HepG2 (cell line): ENCODE results near the gene DENND4C. TPM values are rescaled to one million over a fixed set of nuclear protein-coding genes. Genes with fewer than 3 reads are reported as not detected.

Experiments used
- KAT8 ChIP-seq: IDR thresholded peaks from 2 replicates; pipeline ENCODE4 v1.6.1; 2016; ENCODE audit warnings: missing genetic modification reagents, missing compliant biosample characterization
- KMT2B ChIP-seq: IDR thresholded peaks from 2 replicates; pipeline ENCODE4 v1.6.1; 2016; ENCODE audit warnings: missing genetic modification reagents, missing compliant biosample characterization
- RFX3 ChIP-seq: IDR thresholded peaks from 2 replicates; pipeline ENCODE4 v1.6.1; 2016; ENCODE audit warnings: missing biosample characterization, missing genetic modification reagents
- SIN3A ChIP-seq: IDR thresholded peaks from 2 replicates; pipeline ENCODE4 v1.6.1; 2011; ENCODE audit warnings: low read depth, mild to moderate bottlenecking, control low read depth, low read length, borderline replicate concordance
- SNRNP70 ChIP-seq: fragments of 200-400 bp; formaldehyde crosslinking; IDR thresholded peaks from 2 replicates; pipeline ENCODE4 v1.6.1; 2017; ENCODE audit warnings: mild to moderate bottlenecking, low read depth, low read length, moderate library complexity
- TRIM24 ChIP-seq: sonication (generic); formaldehyde crosslinking; IDR thresholded peaks from 2 replicates; pipeline ENCODE4 v1.8.0; 2022; ENCODE audit warnings: mild to moderate bottlenecking, missing genetic modification reagents
- ZFP36L2 ChIP-seq: sonication (generic); formaldehyde crosslinking; IDR thresholded peaks from 2 replicates; pipeline ENCODE4 v1.4.0; 2020; ENCODE audit warnings: missing genetic modification reagents
- ZNF225 ChIP-seq: sonication (generic); formaldehyde crosslinking; IDR thresholded peaks from 2 replicates; pipeline ENCODE4 v1.4.0; 2020; ENCODE audit warnings: mild to moderate bottlenecking, missing genetic modification reagents
- ZNF552 ChIP-seq: sonication (generic); formaldehyde crosslinking; IDR thresholded peaks from 2 replicates; pipeline ENCODE4 v1.9.0; 2022; ENCODE audit warnings: missing genetic modification reagents, mild to moderate bottlenecking, borderline replicate concordance
- ZNF619 ChIP-seq: sonication (generic); formaldehyde crosslinking; IDR thresholded peaks from 2 replicates; pipeline ENCODE4 v1.4.0; 2020; ENCODE audit warnings: mild to moderate bottlenecking, missing genetic modification reagents
- ZNF672 ChIP-seq: sonication (generic); formaldehyde crosslinking; IDR thresholded peaks from 2 replicates; pipeline ENCODE4 v1.8.1; 2022; ENCODE audit warnings: missing genetic modification reagents
- ZNF713 ChIP-seq: sonication (generic); formaldehyde crosslinking; IDR thresholded peaks from 2 replicates; pipeline ENCODE4 v1.4.0; 2020; ENCODE audit warnings: mild to moderate bottlenecking, missing genetic modification reagents
- ZSCAN29 ChIP-seq: sonication (generic); formaldehyde crosslinking; conservative IDR thresholded peaks from 2 replicates; pipeline ENCODE4 v1.4.0; 2020; ENCODE audit warnings: mild to moderate bottlenecking, missing genetic modification reagents
- polyA plus RNA-seq, 8 experiments: library from polyadenylated mRNA; depleted of rRNA in 3 of 8; stranded (reverse) in 7 of 8; unstranded in 1 of 8; fragments of >200 nt; fragmentation: Illumina TruSeq in 4 of 8; extraction: Trizol in 4 of 8; gene quantifications; 2 replicates each; pipeline versions ENCODE4 v1.2.1 to v1.2.3, GENCODE V29; 2011 to 2016; ENCODE audit warnings: low read depth in 4 of 8, missing spikeins in 1 of 8, mixed read lengths in 1 of 8; ENCODE audit not compliant: insufficient read depth in 1 of 8
- total RNA-seq, 5 experiments: library from RNA; depleted of rRNA; stranded (reverse); fragments of >200 nt; fragmentation: Illumina TruSeq; extraction: Trizol; gene quantifications; 2 replicates each; pipeline ENCODE4 v1.2.3, GENCODE V29; 2016; ENCODE audit warnings: low read depth in 1 of 5
- TF ChIP-seq, protein P1 (sequence below): sonication (generic); formaldehyde crosslinking; IDR thresholded peaks from 2 replicates; pipeline ENCODE4 v1.5.0; 2020; ENCODE audit warnings: mild to moderate bottlenecking, missing genetic modification reagents
- TF ChIP-seq, protein P2 (sequence below): sonication (generic); formaldehyde crosslinking; IDR thresholded peaks from 2 replicates; pipeline ENCODE4 v1.4.0; 2020; ENCODE audit warnings: low read depth, missing genetic modification reagents
- TF ChIP-seq, protein P3 (sequence below): sonication (generic); formaldehyde crosslinking; conservative IDR thresholded peaks from 2 replicates; pipeline ENCODE4 v1.8.0; 2022; ENCODE audit warnings: low read depth, missing genetic modification reagents
- TF ChIP-seq, protein P4 (sequence below): conservative IDR thresholded peaks from 2 replicates; pipeline ENCODE4 v1.6.1; 2018; ENCODE audit warnings: missing genetic modification reagents
- TF ChIP-seq, protein P5 (sequence below): IDR thresholded peaks from 2 replicates; pipeline ENCODE4 v1.6.1; 2016; ENCODE audit warnings: low read depth
- TF ChIP-seq, protein P6 (sequence below): IDR thresholded peaks from 2 replicates; pipeline ENCODE4 v1.6.1; 2016; ENCODE audit warnings: low read depth, borderline replicate concordance

DENND4C gene
- total and polyA plus RNA-seq, 2 of the 13 experiments (the other 11 are each of a cell fraction or from before 2014, with no cell fraction given), result 19.1 to 27.2 TPM

DNA sequence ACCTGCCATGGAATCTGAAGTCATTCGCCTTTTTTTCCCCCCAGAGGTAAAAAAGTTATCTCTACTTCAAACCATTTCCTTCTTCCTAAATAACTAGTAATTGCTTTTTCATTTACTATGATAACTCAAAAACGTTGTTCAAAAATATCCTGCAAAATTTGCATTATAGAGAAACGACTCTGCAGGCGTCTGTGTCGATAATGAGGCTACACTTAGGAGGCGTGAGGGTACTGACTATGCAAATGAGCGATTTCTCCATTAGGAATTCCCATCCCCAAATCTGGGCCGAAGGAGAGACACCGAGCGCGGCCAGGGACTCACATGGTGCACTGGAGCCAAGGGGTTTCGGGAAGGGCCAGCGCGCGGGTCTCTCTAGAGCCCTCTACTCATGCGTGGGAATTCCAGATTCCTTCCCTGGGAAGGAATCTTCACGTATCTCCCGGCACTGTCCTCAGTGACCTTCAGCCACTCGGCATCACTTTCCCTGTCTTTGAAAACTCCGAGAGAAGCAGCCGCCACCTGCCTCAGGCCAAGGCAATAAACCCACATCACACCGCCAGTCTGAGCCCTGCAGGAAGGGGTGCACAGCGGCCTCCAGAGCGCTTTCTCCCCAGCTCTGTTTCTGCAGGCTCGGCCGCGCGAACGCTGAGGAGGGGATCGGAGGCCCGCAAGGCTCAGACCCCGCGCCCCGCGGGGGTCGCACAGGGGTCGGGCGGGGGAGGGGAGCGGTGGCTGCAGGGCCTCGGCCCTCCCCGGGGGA lies 718 bp upstream of the DENND4C start (continued):
- TF ChIP-seq ZNF619 (CRISPR knock-in tag) (no peak), RFX3 (CRISPR knock-in tag) (no peak), ZNF225 (no peak), ZFP36L2 (CRISPR knock-in tag) (no peak), ZSCAN29 (0 out of 2 replicates have a peak, but pooled peaks have one; percentile 57), KAT8 (no peak), KMT2B (CRISPR knock-in tag) (peak; percentile 27; the same call in 1 of the 2 replicates), ZNF552 (no peak), TRIM24 (no peak), SNRNP70 (no peak), SIN3A (0 out of 2 replicates have a peak, but pooled peaks have one; percentile 20), ZNF672 (CRISPR knock-in tag) (no peak), ZNF713 (CRISPR knock-in tag) (no peak)
- TF ChIP-seq, protein P1, sequence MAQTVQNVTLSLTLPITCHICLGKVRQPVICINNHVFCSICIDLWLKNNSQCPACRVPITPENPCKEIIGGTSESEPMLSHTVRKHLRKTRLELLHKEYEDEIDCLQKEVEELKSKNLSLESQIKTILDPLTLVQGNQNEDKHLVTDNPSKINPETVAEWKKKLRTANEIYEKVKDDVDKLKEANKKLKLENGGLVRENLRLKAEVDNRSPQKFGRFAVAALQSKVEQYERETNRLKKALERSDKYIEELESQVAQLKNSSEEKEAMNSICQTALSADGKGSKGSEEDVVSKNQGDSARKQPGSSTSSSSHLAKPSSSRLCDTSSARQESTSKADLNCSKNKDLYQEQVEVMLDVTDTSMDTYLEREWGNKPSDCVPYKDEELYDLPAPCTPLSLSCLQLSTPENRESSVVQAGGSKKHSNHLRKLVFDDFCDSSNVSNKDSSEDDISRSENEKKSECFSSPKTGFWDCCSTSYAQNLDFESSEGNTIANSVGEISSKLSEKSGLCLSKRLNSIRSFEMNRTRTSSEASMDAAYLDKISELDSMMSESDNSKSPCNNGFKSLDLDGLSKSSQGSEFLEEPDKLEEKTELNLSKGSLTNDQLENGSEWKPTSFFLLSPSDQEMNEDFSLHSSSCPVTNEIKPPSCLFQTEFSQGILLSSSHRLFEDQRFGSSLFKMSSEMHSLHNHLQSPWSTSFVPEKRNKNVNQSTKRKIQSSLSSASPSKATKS, result no peak
- TF ChIP-seq, protein P2, sequence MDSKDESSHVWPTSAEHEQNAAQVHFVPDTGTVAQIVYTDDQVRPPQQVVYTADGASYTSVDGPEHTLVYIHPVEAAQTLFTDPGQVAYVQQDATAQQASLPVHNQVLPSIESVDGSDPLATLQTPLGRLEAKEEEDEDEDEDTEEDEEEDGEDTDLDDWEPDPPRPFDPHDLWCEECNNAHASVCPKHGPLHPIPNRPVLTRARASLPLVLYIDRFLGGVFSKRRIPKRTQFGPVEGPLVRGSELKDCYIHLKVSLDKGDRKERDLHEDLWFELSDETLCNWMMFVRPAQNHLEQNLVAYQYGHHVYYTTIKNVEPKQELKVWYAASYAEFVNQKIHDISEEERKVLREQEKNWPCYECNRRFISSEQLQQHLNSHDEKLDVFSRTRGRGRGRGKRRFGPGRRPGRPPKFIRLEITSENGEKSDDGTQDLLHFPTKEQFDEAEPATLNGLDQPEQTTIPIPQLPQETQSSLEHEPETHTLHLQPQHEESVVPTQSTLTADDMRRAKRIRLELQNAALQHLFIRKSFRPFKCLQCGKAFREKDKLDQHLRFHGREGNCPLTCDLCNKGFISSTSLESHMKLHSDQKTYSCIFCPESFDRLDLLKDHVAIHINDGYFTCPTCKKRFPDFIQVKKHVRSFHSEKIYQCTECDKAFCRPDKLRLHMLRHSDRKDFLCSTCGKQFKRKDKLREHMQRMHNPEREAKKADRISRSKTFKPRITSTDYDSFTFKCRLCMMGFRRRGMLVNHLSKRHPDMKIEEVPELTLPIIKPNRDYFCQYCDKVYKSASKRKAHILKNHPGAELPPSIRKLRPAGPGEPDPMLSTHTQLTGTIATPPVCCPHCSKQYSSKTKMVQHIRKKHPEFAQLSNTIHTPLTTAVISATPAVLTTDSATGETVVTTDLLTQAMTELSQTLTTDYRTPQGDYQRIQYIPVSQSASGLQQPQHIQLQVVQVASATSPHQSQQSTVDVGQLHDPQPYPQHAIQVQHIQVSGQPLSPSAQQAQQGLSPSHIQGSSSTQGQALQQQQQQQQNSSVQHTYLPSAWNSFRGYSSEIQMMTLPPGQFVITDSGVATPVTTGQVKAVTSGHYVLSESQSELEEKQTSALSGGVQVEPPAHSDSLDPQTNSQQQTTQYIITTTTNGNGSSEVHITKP, result no peak
- TF ChIP-seq, protein P3, sequence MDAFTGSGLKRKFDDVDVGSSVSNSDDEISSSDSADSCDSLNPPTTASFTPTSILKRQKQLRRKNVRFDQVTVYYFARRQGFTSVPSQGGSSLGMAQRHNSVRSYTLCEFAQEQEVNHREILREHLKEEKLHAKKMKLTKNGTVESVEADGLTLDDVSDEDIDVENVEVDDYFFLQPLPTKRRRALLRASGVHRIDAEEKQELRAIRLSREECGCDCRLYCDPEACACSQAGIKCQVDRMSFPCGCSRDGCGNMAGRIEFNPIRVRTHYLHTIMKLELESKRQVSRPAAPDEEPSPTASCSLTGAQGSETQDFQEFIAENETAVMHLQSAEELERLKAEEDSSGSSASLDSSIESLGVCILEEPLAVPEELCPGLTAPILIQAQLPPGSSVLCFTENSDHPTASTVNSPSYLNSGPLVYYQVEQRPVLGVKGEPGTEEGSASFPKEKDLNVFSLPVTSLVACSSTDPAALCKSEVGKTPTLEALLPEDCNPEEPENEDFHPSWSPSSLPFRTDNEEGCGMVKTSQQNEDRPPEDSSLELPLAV, result no peak
- TF ChIP-seq, protein P4, sequence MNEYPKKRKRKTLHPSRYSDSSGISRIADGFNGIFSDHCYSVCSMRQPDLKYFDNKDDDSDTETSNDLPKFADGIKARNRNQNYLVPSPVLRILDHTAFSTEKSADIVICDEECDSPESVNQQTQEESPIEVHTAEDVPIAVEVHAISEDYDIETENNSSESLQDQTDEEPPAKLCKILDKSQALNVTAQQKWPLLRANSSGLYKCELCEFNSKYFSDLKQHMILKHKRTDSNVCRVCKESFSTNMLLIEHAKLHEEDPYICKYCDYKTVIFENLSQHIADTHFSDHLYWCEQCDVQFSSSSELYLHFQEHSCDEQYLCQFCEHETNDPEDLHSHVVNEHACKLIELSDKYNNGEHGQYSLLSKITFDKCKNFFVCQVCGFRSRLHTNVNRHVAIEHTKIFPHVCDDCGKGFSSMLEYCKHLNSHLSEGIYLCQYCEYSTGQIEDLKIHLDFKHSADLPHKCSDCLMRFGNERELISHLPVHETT (CRISPR knock-in tag), result no peak
- TF ChIP-seq, protein P5, sequence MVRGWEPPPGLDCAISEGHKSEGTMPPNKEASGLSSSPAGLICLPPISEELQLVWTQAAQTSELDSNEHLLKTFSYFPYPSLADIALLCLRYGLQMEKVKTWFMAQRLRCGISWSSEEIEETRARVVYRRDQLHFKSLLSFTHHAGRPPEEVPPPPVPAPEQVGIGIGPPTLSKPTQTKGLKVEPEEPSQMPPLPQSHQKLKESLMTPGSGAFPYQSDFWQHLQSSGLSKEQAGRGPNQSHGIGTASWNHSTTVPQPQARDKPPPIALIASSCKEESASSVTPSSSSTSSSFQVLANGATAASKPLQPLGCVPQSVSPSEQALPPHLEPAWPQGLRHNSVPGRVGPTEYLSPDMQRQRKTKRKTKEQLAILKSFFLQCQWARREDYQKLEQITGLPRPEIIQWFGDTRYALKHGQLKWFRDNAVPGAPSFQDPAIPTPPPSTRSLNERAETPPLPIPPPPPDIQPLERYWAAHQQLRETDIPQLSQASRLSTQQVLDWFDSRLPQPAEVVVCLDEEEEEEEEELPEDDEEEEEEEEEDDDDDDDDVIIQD (CRISPR knock-in tag), result no peak
- TF ChIP-seq, protein P6, sequence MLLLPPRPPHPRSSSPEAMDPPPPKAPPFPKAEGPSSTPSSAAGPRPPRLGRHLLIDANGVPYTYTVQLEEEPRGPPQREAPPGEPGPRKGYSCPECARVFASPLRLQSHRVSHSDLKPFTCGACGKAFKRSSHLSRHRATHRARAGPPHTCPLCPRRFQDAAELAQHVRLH (CRISPR knock-in tag), result no peak
